Measurements from ENCODE around the gene RAB11A.

DNA sequence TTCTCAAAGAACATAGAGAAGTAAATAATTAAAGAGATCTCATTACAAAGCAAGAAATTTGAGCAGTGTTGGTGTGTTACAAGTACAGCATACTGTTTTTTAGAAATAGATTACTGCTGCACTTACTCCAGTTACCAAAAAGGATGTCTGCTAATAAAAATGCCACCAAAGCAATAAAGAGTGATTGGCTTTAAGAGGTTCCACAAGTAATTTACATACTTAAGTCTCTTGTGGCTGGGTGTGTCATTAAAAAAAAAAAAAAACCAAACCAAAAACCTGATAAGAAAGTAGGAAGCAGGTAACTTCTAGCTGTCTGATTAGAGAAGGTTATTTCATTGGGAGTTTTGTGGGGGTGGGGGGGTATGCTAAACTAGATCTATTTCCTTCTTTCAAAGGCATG is 15.2 kb downstream of the RAB11A start:
- TF ChIP-seq POLR2A (IDR thresholded peaks at IDR 0.05) (no peak), CTCF (IDR thresholded peaks at IDR 0.05) (no peak), POLR2AphosphoS5 (IDR thresholded peaks at IDR 0.05) (no peak), EP300 (IDR thresholded peaks at IDR 0.05; ENCODE audit: low read depth) (no peak)

All from transverse colon (tissue), 4 donors.